NCI-H2171 (cell line): ENCODE data around the gene CDRT4.

Source experiments
- DNase-seq: peaks from one replicate; lab custom pipeline; 2025; lab: John Stamatoyannopoulos, UW

Gene CDRT4

GRCh38 chr17:15393414-15393813 is 74.0 kb downstream of the CDRT4 start:
- no peak for DNase-seq

DNA sequence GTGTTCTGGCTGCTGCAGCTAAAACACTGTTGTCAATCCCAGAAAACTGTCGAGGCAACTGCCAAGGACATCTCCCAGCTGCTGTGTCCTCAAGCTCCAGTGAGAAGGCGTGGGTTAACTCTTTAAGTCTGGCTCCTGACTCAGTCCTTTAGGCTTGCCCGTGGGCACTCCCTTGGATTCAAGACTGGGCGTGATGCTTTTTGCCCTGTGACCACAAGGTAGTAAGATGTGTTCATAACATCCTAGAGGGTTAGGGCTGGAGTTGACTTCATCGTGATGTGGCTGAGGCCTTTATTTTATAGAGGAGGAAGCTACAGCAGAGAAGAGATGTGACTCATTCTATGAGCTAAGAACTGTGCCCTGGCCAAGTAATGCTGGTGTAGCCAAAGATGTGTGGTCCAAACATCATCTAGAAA is 75.1 kb downstream of the CDRT4 start:
- DNase-seq: no peak

DNA sequence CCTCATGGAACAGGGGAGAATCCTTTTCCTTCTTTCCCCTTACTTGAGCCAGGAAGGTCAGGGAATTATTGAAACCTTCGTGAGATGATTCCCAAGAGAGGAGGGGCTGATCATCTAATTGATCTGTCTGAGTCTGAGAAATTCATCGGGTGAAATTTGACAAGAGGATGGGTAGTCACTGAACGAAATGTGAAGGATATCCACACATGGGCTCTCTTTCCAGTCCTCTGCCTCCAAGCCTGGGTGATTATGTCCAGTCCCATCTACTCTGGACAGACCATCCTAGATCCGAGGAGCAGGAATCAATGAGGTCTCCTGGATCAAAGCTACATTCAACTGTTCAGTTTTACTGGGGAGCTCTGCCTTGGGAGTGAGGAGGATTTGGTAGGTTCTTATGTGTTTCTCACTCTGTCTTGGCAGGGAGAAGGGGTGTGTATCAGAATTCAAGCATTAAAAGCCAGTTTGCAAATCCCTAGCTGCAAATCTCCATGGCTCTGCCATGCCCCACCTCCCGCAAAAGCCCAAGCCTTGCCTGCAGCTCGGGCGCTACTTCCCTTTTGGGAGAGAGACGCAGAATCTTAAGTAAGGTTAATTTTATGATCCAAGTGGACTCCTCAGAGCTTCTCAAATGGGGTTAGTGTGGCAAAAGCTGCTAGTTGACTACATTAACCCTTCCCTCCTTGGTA is 78.9 kb downstream of the CDRT4 start:
- no peak for DNase-seq

- no peak for DNase-seq
These were observed 81.3 kb downstream of the CDRT4 start for GRCh38 chr17:15386083-15386482.
